D721Med (cell line): ENCODE data around the gene CNTFR.
"Not testable (repeated sequence)": the region's sequence is repeated elsewhere in the genome, so short reads cannot be mapped to it uniquely, and the experiment has no call there.

ENCODE experiments used
- DNase-seq: peaks from one replicate; pipeline ENCODE4 v3.0.0; 2011; ENCODE audit warnings: low spot score; ENCODE audit not compliant: insufficient read length
- FAIRE-seq: peaks from 2 replicates; lab custom pipeline; 2011; peaks lifted over from hg19 to GRCh38; lab: Jason Lieb, UNC
- TF ChIP-seq, protein P1 (sequence below): IDR thresholded peaks from 2 replicates; pipeline ENCODE4 v1.5.1; 2012; ENCODE audit warnings: mild to moderate bottlenecking, control low read depth; ENCODE audit not compliant: insufficient read depth; ENCODE audit errors: missing control alignments

Gene CNTFR, protein sequence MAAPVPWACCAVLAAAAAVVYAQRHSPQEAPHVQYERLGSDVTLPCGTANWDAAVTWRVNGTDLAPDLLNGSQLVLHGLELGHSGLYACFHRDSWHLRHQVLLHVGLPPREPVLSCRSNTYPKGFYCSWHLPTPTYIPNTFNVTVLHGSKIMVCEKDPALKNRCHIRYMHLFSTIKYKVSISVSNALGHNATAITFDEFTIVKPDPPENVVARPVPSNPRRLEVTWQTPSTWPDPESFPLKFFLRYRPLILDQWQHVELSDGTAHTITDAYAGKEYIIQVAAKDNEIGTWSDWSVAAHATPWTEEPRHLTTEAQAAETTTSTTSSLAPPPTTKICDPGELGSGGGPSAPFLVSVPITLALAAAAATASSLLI

DNA sequence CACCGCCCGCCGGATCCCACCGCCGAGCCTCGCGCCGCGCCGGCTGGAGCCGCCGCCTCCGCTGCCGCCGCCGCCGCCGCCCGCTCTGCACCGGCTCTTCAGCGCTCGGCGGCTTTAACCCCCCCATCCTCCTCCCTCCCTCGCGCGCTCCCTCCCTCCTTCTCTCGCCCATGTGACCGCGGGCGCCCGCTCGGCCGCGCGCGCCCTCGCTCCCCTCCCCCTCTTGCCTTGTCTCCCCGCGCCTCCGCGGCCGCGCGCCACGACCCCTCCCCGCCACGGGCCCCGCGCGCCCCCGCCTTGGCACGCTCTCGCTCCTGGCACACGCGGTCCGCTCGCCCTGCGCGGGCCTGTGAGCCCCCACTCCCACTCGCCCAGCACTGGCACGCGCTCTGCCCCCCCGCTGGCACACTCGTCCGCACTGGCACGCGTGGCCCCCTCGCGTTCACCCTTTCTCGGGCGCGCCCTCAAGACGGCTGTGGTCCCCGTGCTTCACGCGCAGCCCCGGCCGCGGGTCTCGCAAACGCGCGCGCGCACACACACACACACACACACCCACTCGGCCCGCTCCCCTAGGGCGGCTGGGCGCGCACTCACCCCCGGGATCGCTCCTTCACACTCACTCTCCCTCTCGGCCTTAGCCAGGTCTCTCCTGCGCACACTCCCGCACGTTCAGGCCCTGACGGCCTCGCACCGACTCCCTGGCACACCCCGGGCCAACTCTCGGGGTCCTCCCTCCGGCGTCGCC lies at the start of gene CNTFR:
TSS of gene CNTFR (minus strand) at position 89 of the 745 bp plus-strand sequence. CDS start 20,743 bp downstream, outside the sequence.
- FAIRE-seq (no peak), DNase-seq (peak; percentile 88)
- TF ChIP-seq, protein P1, sequence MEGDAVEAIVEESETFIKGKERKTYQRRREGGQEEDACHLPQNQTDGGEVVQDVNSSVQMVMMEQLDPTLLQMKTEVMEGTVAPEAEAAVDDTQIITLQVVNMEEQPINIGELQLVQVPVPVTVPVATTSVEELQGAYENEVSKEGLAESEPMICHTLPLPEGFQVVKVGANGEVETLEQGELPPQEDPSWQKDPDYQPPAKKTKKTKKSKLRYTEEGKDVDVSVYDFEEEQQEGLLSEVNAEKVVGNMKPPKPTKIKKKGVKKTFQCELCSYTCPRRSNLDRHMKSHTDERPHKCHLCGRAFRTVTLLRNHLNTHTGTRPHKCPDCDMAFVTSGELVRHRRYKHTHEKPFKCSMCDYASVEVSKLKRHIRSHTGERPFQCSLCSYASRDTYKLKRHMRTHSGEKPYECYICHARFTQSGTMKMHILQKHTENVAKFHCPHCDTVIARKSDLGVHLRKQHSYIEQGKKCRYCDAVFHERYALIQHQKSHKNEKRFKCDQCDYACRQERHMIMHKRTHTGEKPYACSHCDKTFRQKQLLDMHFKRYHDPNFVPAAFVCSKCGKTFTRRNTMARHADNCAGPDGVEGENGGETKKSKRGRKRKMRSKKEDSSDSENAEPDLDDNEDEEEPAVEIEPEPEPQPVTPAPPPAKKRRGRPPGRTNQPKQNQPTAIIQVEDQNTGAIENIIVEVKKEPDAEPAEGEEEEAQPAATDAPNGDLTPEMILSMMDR, result no peak

DNA sequence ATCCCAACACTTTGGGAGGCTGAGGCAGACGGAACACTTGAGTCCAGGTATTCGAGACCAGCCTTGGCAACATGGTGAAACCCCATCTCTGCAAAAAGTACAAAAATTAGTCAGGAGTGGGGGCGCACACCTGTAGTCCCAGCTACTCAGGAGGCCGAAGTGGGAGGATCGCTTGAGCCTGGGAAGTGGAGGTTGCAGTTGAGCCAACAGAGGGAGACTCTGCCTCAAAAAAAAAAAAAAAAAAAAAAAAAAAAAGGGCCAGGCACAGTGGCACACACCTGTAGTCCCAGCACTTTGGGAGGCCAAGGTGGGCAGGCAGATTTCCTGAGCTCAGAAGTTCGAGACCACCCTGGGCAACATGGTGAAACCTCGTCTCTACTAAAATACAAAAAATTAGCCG lies 49.8 kb upstream of the CNTFR start:
- DNase-seq, FAIRE-seq: not testable (repeated sequence)

DNA sequence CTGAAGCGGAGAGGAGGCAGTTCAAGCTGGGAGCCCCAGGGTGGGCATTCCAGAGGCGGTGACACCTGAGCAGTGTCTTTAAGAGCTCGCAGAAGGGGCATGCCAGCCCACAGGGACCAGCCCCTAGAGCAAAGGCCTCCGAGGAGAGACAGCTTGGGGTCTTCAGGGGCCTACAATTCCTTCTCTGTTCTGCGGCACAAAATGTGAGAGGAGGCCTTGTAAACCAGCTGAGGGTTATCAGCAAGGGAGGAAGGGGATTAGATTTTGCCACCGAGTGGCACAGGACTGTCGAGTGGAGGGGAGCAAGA lies 48.6 kb upstream of the CNTFR start:
- FAIRE-seq (no peak), DNase-seq (no peak)
- TF ChIP-seq, protein P1, result no peak

DNA sequence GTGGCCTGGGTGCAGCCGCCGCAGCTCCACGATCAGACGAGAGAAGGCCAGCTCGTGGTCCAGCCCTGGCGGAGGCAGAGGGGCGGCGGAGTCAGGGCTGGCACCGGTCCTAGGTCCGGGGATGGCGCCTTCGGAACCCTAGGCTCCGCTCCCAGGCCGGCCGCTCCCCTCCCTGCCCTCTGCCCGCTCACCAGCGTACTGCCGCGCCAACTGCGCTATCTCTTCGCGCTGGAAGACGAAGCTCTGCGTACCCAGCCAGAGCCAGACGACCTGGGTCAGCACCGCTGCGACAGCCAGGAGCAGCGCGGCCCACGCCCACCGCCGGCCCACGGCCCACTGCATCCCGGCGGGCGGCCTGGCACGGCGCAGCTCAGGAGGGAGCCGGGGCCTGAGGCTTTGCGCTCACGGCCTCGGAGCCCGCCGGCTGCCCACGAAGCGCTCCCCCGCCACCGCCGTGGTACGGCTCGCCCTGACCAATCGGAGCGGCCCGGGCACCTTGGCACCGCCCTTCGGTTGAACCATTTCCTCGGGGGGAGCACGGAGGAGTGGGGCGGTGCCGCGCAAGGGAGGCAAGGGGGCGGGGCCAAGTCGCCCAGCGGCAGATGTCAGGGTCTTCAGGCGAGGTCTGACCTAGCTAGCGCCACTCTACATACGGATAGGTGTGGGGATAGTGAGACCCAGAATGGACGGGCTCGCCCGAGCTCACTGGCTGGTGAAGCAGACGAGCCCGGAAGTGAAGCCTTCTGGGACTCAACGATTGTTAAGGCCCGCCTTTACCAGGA lies 48.0 kb upstream of the CNTFR start, which contains the start of gene SIGMAR1:
TSS of gene SIGMAR1 (minus strand) at position 432 of the 782 bp plus-strand sequence. CDS start at position 342, 90 bp downstream.
- DNase-seq (peak; percentile 87), FAIRE-seq (no peak)
- TF ChIP-seq, protein P1, result no peak

DNA sequence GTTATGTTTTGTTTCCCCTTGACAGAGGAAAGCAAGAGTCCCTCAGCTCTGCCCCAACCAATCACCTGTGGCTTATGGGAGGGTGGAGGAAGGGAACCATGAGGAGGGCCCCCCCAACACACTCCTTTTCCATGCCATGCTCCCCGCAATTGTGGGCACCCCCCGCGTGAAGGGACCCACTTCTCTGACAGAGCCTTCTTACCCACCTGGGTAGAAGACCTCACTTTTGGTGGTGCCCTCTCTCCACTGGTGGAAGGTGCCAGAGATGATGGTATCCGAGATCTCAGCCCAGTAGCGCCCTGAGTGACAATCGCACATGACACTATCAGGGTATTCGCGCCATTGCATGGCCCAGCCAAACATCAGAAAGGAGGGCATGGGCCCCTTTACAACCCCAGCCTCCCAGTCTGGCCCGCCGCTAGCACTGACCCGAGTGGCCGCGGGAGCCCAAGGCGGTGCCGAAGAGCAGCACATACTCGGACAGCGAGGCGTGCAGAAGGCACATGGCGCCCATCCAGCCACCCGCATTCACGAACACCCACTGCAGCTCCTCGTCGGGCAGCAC lies 47.3 kb upstream of the CNTFR start:
- FAIRE-seq (no peak), DNase-seq (no peak)
- TF ChIP-seq, protein P1, result no peak

DNA sequence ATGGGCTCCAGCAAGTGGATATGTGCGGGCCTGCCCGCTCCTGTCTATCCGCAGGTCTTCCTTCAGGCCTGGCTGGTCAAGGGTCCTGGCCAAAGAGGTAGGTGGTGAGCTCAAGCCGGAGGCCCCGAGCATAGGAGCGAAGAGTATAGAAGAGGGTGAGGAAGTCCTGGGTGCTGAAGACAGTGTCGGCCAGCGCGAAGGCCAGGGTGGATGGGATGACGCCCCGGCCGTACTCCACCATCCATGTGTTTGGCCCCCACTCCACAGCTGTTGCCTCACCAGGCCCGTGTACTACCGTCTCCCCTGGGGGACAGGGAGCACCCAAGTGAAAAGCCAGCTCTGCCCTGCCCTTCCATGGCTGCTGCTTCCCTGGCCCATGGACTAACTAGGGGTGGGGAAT lies 46.0 kb upstream of the CNTFR start:
- no peak for FAIRE-seq

More for the DNA sequence above, 46.0 kb upstream of the CNTFR start:
- DNase-seq, result no peak
- TF ChIP-seq, protein P1, result no peak
